Right lobe of liver (tissue), 6 donors: ENCODE data around the gene TESPA1. TPM values are rescaled to one million over a fixed set of nuclear protein-coding genes. Genes with fewer than 3 reads are reported as not detected.

Experiments used
- ATAC-seq, 4 donors: fragments of 200-7000 bp; cut with Tn5 transposase; one replicate each; pipeline ENCODE4 v1.9.1; 2020; ENCODE audit warnings: mild to moderate bottlenecking in 4 of 4, moderate library complexity in 4 of 4
- DNase-seq, 3 donors: peaks; one replicate each; pipeline ENCODE4 v3.0.0-alpha.2; 2020
- H3K27ac ChIP-seq, 3 donors: fragments of 200-600 bp; one replicate each; pipeline ENCODE4 v1.8.0; 2022
- H3K27me3 ChIP-seq, 2 donors: fragments of 200-600 bp; one replicate each; pipeline ENCODE4 v1.8.0; 2022
- H3K36me3 ChIP-seq, 4 donors: fragments of 200-600 bp; sonication (generic) in 1 of 4; one replicate each; pipeline versions ENCODE4 v1.5.1 to v1.8.0; 2017 to 2022; ENCODE audit warnings: control low read depth in 1 of 4
- H3K4me1 ChIP-seq, 4 donors: fragments of 200-600 bp; sonication (generic) in 1 of 4; one replicate each; pipeline versions ENCODE4 v1.5.1 to v1.8.0; 2017 to 2022; ENCODE audit warnings: control low read depth in 1 of 4
- H3K4me3 ChIP-seq, 3 donors: fragments of 200-600 bp; one replicate each; pipeline ENCODE4 v1.8.0; 2022
- H3K9me3 ChIP-seq, 4 donors: fragments of 200-600 bp; sonication (generic) in 1 of 4; one replicate each; pipeline versions ENCODE4 v1.5.1 to v1.8.0; 2017 to 2022; ENCODE audit warnings: control low read depth in 1 of 4
- POLR2A ChIP-seq: fragments of 450-650 bp; IDR thresholded peaks from one replicate; pipeline ENCODE4 v1.6.1; 2017; ENCODE audit warnings: antibody characterized with exemption, mild to moderate bottlenecking
- WGBS: methylation state at CpG from one replicate; pipeline ENCODE4 v1.1.6; 2018; ENCODE audit warnings: low coverage, low lambda C conversion rate; ENCODE audit not compliant: insufficient coverage; ENCODE audit errors: missing lambda C conversion rate; 5-methylcytosine and 5-hydroxymethylcytosine counted together
- intact Hi-C, 2 donors: fragments of 100-400 bp; cut with DNase I; formaldehyde crosslinking; loops; one replicate each; pipeline versions ENCODE4 v1.11.2 to v1.14.1; 2022
- total RNA-seq, 6 experiments: library from RNA; depleted of rRNA in 2 of 6; stranded (reverse); fragments of >200 nt in 2 of 6; fragmentation: NEBNext Ultra II Directional in 3 of 6; extraction: Animal tissue kit (Norgen Biotek cat#: 25700) in 3 of 6; gene quantifications; one replicate each; pipeline versions ENCODE4 v1.1.0 to v1.2.4, GENCODE V29; 2016 to 2023
- TF ChIP-seq, protein P1 (sequence below), 4 donors: fragments of 200-600 bp in 3 of 4; fragments of 450-650 bp in 1 of 4; IDR thresholded peaks; one replicate each; pipeline versions ENCODE4 v1.5.1 to v1.8.0; 2016 to 2022; ENCODE audit warnings: antibody characterized with exemption in 4 of 4, mild to moderate bottlenecking in 2 of 4
- donor health status: DM: no; HTN: yes; CAD: no.
- donor health status: DM: no; HTN: no; CAD: no.
- donor health status: DM: no; HTN: no; CAD: no.
- donor health status: DM: no; HTN: yes; CAD: no.
- donor health status: DM: no; HTN: yes; CAD: no.

The TESPA1 gene
- total RNA-seq, 6 experiments from 2014 or later: 0.09 to 1.2 (median 0.37) TPM; not detected in 1

- Histone ChIP-seq H3K36me3 (no peaks in the 10 kb centered on the region), H3K27me3 (no peaks in the 10 kb centered on the region), H3K27ac (no peak overlapping the region), H3K4me3 (no peak overlapping the region), H3K4me1 (no peaks in the 10 kb centered on the region), H3K9me3 (no peaks in the 10 kb centered on the region)
- TF ChIP-seq, protein P1, sequence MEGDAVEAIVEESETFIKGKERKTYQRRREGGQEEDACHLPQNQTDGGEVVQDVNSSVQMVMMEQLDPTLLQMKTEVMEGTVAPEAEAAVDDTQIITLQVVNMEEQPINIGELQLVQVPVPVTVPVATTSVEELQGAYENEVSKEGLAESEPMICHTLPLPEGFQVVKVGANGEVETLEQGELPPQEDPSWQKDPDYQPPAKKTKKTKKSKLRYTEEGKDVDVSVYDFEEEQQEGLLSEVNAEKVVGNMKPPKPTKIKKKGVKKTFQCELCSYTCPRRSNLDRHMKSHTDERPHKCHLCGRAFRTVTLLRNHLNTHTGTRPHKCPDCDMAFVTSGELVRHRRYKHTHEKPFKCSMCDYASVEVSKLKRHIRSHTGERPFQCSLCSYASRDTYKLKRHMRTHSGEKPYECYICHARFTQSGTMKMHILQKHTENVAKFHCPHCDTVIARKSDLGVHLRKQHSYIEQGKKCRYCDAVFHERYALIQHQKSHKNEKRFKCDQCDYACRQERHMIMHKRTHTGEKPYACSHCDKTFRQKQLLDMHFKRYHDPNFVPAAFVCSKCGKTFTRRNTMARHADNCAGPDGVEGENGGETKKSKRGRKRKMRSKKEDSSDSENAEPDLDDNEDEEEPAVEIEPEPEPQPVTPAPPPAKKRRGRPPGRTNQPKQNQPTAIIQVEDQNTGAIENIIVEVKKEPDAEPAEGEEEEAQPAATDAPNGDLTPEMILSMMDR (IDR thresholded peaks at IDR 0.05): no peak
- no peak for TF ChIP-seq POLR2A
- DNase-seq: no peak
- intact Hi-C loops: no loop called here
- no peak for ATAC-seq
- WGBS: 100% methylated on average over 2 of the region's 2 CpGs
Measured at GRCh38 chr12:54981796-54982195, 2.8 kb downstream of the TESPA1 start.

GRCh38 chr12:54980341-54980740 lies 4.2 kb downstream of the TESPA1 start:
- no peaks in the 10 kb centered on the region for H3K36me3 ChIP-seq
- DNase-seq: no peak
- ATAC-seq: no peak
- H3K9me3 ChIP-seq: no peaks in the 10 kb centered on the region
- no peaks in the 10 kb centered on the region for H3K4me1 ChIP-seq
- no peaks in the 10 kb centered on the region for H3K27me3 ChIP-seq
- no peak overlapping the region for H3K4me3 ChIP-seq
- intact Hi-C loops: no loop called here
- TF ChIP-seq, protein P1 (IDR thresholded peaks at IDR 0.05): no peak
- TF ChIP-seq POLR2A: no peak
- H3K27ac ChIP-seq: no peak overlapping the region
- WGBS: 69% methylated on average over 3 of the region's 5 CpGs

- ATAC-seq (no peak), DNase-seq (no peak)
- H3K9me3 ChIP-seq: no peaks in the 10 kb centered on the region
- H3K27ac ChIP-seq: no peak overlapping the region
- intact Hi-C loops: no loop called here
- H3K27me3 ChIP-seq: no peaks in the 10 kb centered on the region
- H3K4me1 ChIP-seq: no peaks in the 10 kb centered on the region
- H3K4me3 ChIP-seq: no peak overlapping the region
- 45% methylated on average over 5 of the region's 5 CpGs for WGBS
- no peaks in the 10 kb centered on the region for H3K36me3 ChIP-seq
- TF ChIP-seq, protein P1 (IDR thresholded peaks at IDR 0.05): no peak
- no peak for TF ChIP-seq POLR2A
Measured at GRCh38 chr12:54977857-54978256, 6.7 kb downstream of the TESPA1 start.

DNA sequence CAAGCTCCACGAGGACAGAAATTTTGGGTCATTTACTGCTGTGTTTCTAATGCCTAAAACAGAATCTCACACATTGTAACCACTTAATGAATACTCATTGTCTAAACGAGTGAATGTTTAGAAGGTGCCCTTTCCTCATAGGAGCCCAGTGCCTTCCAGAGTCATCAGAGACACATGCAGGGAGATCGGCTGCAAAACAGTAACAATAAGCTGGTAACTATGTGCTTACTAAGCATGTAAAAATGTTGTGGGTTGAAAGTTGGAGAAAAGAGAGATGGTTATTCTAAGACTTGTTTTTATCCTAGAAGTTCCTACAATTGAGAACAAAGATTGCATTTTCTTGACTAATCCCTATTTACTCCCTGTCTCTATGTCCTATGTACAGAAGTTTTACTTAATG lies 7.4 kb downstream of the TESPA1 start:
- no peak for ATAC-seq
- intact Hi-C loops: no loop called here
- TF ChIP-seq, protein P1 (IDR thresholded peaks at IDR 0.05): no peak
- no peak for TF ChIP-seq POLR2A
- no peak overlapping the region for H3K4me3 ChIP-seq
- H3K27me3 ChIP-seq: no peaks in the 10 kb centered on the region
- H3K9me3 ChIP-seq: no peaks in the 10 kb centered on the region
- 26% methylated on average over 3 of the region's 3 CpGs for WGBS
- no peaks in the 10 kb centered on the region for H3K4me1 ChIP-seq
- no peaks in the 10 kb centered on the region for H3K36me3 ChIP-seq
- DNase-seq: no peak
- no peak overlapping the region for H3K27ac ChIP-seq

DNA sequence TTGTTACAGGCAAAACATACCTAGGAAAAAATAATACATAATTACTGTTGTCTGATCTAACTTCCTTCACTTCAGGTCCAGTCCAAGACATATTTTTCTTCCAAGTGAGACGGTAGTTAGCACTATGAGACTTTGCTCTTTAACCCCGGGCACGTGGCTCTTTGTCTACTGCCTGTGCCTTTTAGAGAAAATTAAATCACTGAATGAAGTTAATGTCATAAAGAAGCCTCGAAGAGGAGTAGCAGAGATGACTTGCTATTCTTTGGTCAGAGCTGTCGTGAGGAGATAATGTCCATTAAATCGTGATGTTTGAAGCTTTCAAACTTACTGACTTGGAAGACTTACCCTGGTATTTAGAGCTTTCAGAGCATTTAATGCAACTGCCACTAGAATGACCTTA lies 8.7 kb downstream of the TESPA1 start:
- H3K9me3 ChIP-seq: no peaks in the 10 kb centered on the region
- H3K4me1 ChIP-seq: no peaks in the 10 kb centered on the region
- H3K4me3 ChIP-seq: no peak overlapping the region
- intact Hi-C loops: no loop called here
- H3K27me3 ChIP-seq: no peaks in the 10 kb centered on the region
- DNase-seq (no peak), ATAC-seq (no peak)
- no peaks in the 10 kb centered on the region for H3K36me3 ChIP-seq
- TF ChIP-seq, protein P1 (IDR thresholded peaks at IDR 0.05): no peak
- TF ChIP-seq POLR2A: no peak
- H3K27ac ChIP-seq: no peak overlapping the region
- 24% methylated on average over 6 of the region's 6 CpGs for WGBS
